Nucleus accumbens (tissue), 56 donors: ENCODE data around the gene CDHR2.
"Not testable (repeated sequence)": the region's sequence is repeated elsewhere in the genome, so short reads cannot be mapped to it uniquely, and the experiment has no call there.

Source experiments
- DNase-seq, 56 donors: peaks; one replicate each; lab custom pipeline; 2025; lab: John Stamatoyannopoulos, UW

Gene CDHR2

GRCh38 chr5:176540956-176541337 is 8.2 kb upstream of the CDHR2 start:
- DNase-seq, result no peak

GRCh38 chr5:176541338-176542134 is 7.6 kb upstream of the CDHR2 start:
- peak in 1 of 56 donors; percentile 18 for DNase-seq

GRCh38 chr5:176542135-176542595 is 7.0 kb upstream of the CDHR2 start:
- DNase-seq, result no peak

GRCh38 chr5:176542596-176543427 is 6.3 kb upstream of the CDHR2 start:
- peak in 1 of 56 donors; percentile 23 for DNase-seq

- peak in 38 of 56 donors; percentile 10 to 75 (median 36) for DNase-seq
These were observed 5.5 kb upstream of the CDHR2 start for GRCh38 chr5:176543428-176544182.

GRCh38 chr5:176545388-176545736 is 3.8 kb upstream of the CDHR2 start:
- DNase-seq, result no peak

- DNase-seq, result no peak
These were observed 3.2 kb upstream of the CDHR2 start for GRCh38 chr5:176545737-176546509.

GRCh38 chr5:176547802-176548201 is 1.3 kb upstream of the CDHR2 start:
- DNase-seq, result no peak

- DNase-seq, result no peak
These were observed 729 bp downstream of the CDHR2 start for GRCh38 chr5:176549871-176550270.

- no peak for DNase-seq
These were observed 1.2 kb downstream of the CDHR2 start for GRCh38 chr5:176550275-176550831.

- DNase-seq, result not testable (repeated sequence)
These were observed 1.8 kb downstream of the CDHR2 start for GRCh38 chr5:176550937-176551336.

- no peak for DNase-seq
These were observed 3.3 kb downstream of the CDHR2 start for GRCh38 chr5:176552332-176552869.

- no peak for DNase-seq
These were observed 4.3 kb downstream of the CDHR2 start for GRCh38 chr5:176553260-176554085.

- DNase-seq, result no peak
These were observed 8.7 kb downstream of the CDHR2 start for GRCh38 chr5:176557846-176558245.

- DNase-seq, result no peak
These were observed 10.5 kb downstream of the CDHR2 start for GRCh38 chr5:176559683-176560082.

- DNase-seq, result no peak
These were observed 11.2 kb downstream of the CDHR2 start for GRCh38 chr5:176560364-176560763.

- no peak for DNase-seq
These were observed 12.1 kb downstream of the CDHR2 start for GRCh38 chr5:176561259-176561658.

GRCh38 chr5:176562189-176562588 is 13.0 kb downstream of the CDHR2 start:
- peak in 1 of 56 donors; percentile 15 for DNase-seq

GRCh38 chr5:176564002-176564401 is 14.9 kb downstream of the CDHR2 start:
- no peak for DNase-seq
